AG04450 (cell line): ENCODE measurements around the gene RNF130. TPM values are rescaled to one million over a fixed set of nuclear protein-coding genes. Genes with fewer than 3 reads are reported as not detected.

ENCODE experiments used
- CTCF ChIA-PET: fragments of 300-600, 350-600 bp; formaldehyde crosslinking; extraction: SDS; loops from one replicate; lab custom pipeline; 2022; ENCODE audit warnings: antibody characterized with exemption, inconsistent platforms; lab: Charles Lee
- POLR2A ChIA-PET: fragments of 350-600 bp; formaldehyde crosslinking; extraction: SDS; loops from one replicate; lab custom pipeline; 2021; ENCODE audit warnings: antibody characterized with exemption, inconsistent platforms; lab: Yijun Ruan, JAX
- DNase-seq: peaks from one replicate; pipeline ENCODE4 v3.0.0-alpha.2; 2011; ENCODE audit warnings: low read depth, low spot score
- H3K27ac ChIP-seq: one replicate; pipeline ENCODE4 v1.5.1; 2012; ENCODE audit warnings: low read depth, low read length, control low read depth
- H3K27me3 ChIP-seq: one replicate; pipeline ENCODE4 v1.6.0; 2012; ENCODE audit warnings: low read length; ENCODE audit not compliant: control insufficient read depth, insufficient read depth
- H3K4me3 ChIP-seq: 2 replicates; pipeline ENCODE4 v1.5.1; 2011; ENCODE audit warnings: mild to moderate bottlenecking, low read depth, low read length, control low read depth
- H3K9me3 ChIP-seq: 2 replicates; pipeline ENCODE4 v1.5.1; 2012; ENCODE audit warnings: low read length; ENCODE audit not compliant: control insufficient read depth, insufficient read depth
- polyA plus RNA-seq: library from polyadenylated mRNA; depleted of rRNA; stranded (reverse); fragments of >200 nt; gene quantifications from 2 replicates; pipeline ENCODE4 v1.2.3, GENCODE V29; 2011
- TF ChIP-seq, protein P1 (sequence below): IDR thresholded peaks from 2 replicates; pipeline ENCODE4 v1.5.1; 2011; ENCODE audit warnings: low read depth, low read length, control low read depth, inconsistent platforms

The RNF130 gene
- polyA plus RNA-seq, 1 experiment: 38.9 TPM

DNA sequence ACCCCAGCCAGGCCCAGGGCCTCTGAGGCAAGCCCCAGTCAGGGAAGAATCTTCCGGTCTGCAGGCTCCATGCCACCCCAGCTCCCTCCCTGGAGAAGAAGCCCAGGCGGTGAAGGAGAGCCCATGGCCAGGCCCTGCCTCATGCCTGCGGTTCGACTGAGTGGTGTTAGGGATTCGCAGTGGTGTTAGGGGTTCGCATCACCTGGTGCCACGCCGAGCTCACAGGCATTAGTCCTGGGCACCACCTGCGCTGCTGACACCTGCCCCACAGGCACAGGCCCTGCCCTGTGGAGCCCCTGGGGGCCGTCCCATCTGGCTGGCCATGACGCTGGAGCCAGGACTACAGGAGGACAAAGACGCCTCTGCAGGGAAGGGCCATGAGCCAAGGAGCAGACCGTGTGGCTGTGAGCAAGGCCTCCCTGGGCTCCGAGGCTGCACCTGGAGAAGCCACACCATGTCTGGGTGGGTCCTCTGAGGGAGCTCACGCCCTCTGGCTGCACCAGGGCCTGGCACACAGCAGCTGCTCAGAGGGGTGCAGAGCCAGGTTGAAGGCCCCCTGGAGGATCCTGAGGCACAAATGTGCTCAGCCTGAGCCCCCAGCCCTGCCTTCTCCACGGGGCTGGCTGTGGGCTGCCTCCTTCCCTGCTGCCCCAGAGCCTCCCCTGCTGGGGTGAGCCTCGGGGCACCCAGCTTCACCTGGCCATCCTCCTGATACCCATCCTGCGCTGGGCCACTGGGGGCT lies 27.6 kb upstream of the RNF130 start:
- H3K27ac ChIP-seq: no peak overlapping the region
- DNase-seq: no peak
- no peak overlapping the region for H3K4me3 ChIP-seq
- ChIA-PET POLR2A (no interaction called here), CTCF (interaction anchor here (0.7 kb wide), 1 partner anchor 8 kb away, joined by 7 read pairs; no protein-coding TSS in a partner anchor)
- peaks cover 3% of the 10 kb centered on the region for H3K27me3 ChIP-seq
- H3K9me3 ChIP-seq: peaks cover 17% of the 10 kb centered on the region; the same call in 1 of the 2 replicates
- TF ChIP-seq, protein P1, sequence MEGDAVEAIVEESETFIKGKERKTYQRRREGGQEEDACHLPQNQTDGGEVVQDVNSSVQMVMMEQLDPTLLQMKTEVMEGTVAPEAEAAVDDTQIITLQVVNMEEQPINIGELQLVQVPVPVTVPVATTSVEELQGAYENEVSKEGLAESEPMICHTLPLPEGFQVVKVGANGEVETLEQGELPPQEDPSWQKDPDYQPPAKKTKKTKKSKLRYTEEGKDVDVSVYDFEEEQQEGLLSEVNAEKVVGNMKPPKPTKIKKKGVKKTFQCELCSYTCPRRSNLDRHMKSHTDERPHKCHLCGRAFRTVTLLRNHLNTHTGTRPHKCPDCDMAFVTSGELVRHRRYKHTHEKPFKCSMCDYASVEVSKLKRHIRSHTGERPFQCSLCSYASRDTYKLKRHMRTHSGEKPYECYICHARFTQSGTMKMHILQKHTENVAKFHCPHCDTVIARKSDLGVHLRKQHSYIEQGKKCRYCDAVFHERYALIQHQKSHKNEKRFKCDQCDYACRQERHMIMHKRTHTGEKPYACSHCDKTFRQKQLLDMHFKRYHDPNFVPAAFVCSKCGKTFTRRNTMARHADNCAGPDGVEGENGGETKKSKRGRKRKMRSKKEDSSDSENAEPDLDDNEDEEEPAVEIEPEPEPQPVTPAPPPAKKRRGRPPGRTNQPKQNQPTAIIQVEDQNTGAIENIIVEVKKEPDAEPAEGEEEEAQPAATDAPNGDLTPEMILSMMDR: no peak

DNA sequence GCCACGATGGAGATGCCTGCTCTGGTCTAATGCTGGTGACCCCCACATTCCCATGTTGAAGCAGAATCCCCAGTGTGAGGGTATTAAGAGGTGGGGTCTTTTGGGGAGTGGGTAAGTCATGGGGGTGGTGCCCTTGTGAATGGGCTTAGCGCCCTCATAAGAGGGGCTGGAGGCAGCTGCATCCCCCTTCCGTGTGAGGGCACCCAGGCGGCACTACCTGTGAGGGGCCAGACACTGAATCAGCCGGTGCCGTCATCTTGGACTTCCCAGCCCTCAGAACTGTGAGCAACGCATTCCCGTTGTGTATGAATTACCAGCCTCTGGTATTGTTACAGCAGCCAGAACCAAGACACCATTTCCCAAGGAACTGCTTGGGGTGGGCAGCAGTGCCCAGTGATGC lies 27.0 kb upstream of the RNF130 start:
- H3K27me3 ChIP-seq: peaks cover 3% of the 10 kb centered on the region
- H3K9me3 ChIP-seq: peaks cover 17% of the 10 kb centered on the region; the same call in 1 of the 2 replicates
- TF ChIP-seq, protein P1: no peak
- CTCF ChIA-PET: interaction anchor here (0.7 kb wide), 1 partner anchor 8 kb away, joined by 7 read pairs; no protein-coding TSS in a partner anchor
- DNase-seq: no peak
- H3K27ac ChIP-seq: no peak overlapping the region
- no peak overlapping the region for H3K4me3 ChIP-seq
- POLR2A ChIA-PET: no interaction called here

GRCh38 chr5:180097926-180098325 lies 26.4 kb upstream of the RNF130 start:
- no peak for DNase-seq
- Histone ChIP-seq H3K27ac (no peak overlapping the region), H3K27me3 (peaks cover 3% of the 10 kb centered on the region), H3K9me3 (peaks cover 14% of the 10 kb centered on the region; the same call in 1 of the 2 replicates), H3K4me3 (no peak overlapping the region)
- ChIA-PET CTCF (no interaction called here), POLR2A (no interaction called here)
- TF ChIP-seq, protein P1: no peak

GRCh38 chr5:180097163-180097894 lies 25.8 kb upstream of the RNF130 start:
- DNase-seq: no peak
- Histone ChIP-seq H3K9me3 (peaks cover 13% of the 10 kb centered on the region; the same call in 1 of the 2 replicates), H3K27ac (no peak overlapping the region), H3K4me3 (no peak overlapping the region), H3K27me3 (peaks cover 3% of the 10 kb centered on the region)
- CTCF ChIA-PET: no interaction called here
- TF ChIP-seq, protein P1: no peak
- POLR2A ChIA-PET: no interaction called here

GRCh38 chr5:180096616-180097015 lies 25.1 kb upstream of the RNF130 start:
- CTCF ChIA-PET: no interaction called here

More at GRCh38 chr5:180096616-180097015, 25.1 kb upstream of the RNF130 start:
- POLR2A ChIA-PET: no interaction called here
- DNase-seq: no peak
- peaks cover under 1% of the 10 kb centered on the region for H3K27me3 ChIP-seq
- no peak overlapping the region for H3K27ac ChIP-seq
- H3K4me3 ChIP-seq: no peak overlapping the region
- H3K9me3 ChIP-seq: peaks cover 13% of the 10 kb centered on the region; the same call in 1 of the 2 replicates
- TF ChIP-seq, protein P1: no peak
